NK-92 (cell line): Measurements from ENCODE around the gene C1orf167.
"Not testable (repeated sequence)": the region's sequence is repeated elsewhere in the genome, so short reads cannot be mapped to it uniquely, and the experiment has no call there.

ENCODE experiments used
- DNase-seq: peaks from one replicate; lab custom pipeline; 2025; ENCODE audit not compliant: unreplicated experiment; lab: John Stamatoyannopoulos, UW

Gene C1orf167

GRCh38 chr1:11799896-11800295, 37.9 kb downstream of the C1orf167 start:
- no peak for DNase-seq

- no peak for DNase-seq
Measured at GRCh38 chr1:11800391-11800755, 38.4 kb downstream of the C1orf167 start.

- DNase-seq = no peak
Measured at GRCh38 chr1:11800756-11801433, 38.9 kb downstream of the C1orf167 start.

- no peak for DNase-seq
Measured at GRCh38 chr1:11802616-11802972, 40.6 kb downstream of the C1orf167 start.

GRCh38 chr1:11802973-11803885, 41.2 kb downstream of the C1orf167 start:
- no peak for DNase-seq

GRCh38 chr1:11803924-11804665, 42.1 kb downstream of the C1orf167 start:
- DNase-seq = not testable (repeated sequence)

- DNase-seq = no peak
Measured at GRCh38 chr1:11804666-11805421, 42.9 kb downstream of the C1orf167 start.

- peak; percentile 94 for DNase-seq
Measured at GRCh38 chr1:11805422-11806306, 43.7 kb downstream of the C1orf167 start, which contains the start of the genes CLCN6 and MTHFR. TSS of gene CLCN6 (plus strand) at chr1:11806191. CDS start at chr1:11806263, 72 bp downstream. TSS of gene MTHFR (minus strand) at chr1:11805964. CDS start at chr1:11803116, 2,848 bp downstream.

GRCh38 chr1:11806307-11806936, 44.4 kb downstream of the C1orf167 start:
- DNase-seq = no peak

GRCh38 chr1:11807133-11807532, 45.1 kb downstream of the C1orf167 start:
- DNase-seq = no peak

- DNase-seq = no peak
Measured at GRCh38 chr1:11813021-11813420, 51.0 kb downstream of the C1orf167 start.

GRCh38 chr1:11817192-11817591, 55.2 kb downstream of the C1orf167 start:
- DNase-seq = no peak

GRCh38 chr1:11822091-11822490, 60.1 kb downstream of the C1orf167 start:
- DNase-seq = no peak

GRCh38 chr1:11823366-11824137, 61.6 kb downstream of the C1orf167 start:
- no peak for DNase-seq

- DNase-seq = no peak
Measured at GRCh38 chr1:11825131-11825530, 63.1 kb downstream of the C1orf167 start.

GRCh38 chr1:11826946-11827345, 65.0 kb downstream of the C1orf167 start:
- DNase-seq = no peak

- no peak for DNase-seq
Measured at GRCh38 chr1:11828511-11828910, 66.5 kb downstream of the C1orf167 start.

GRCh38 chr1:11831945-11832725, 70.1 kb downstream of the C1orf167 start:
- DNase-seq = no peak
